HG02938 (cell line): ENCODE data around the gene OR6K3.
"Not testable (repeated sequence)": the region's sequence is repeated elsewhere in the genome, so short reads cannot be mapped to it uniquely, and the experiment has no call there.

Experiments
- ATAC-seq: cut with Tn5 transposase; IDR thresholded peaks from one replicate; pipeline ENCODE4 v1.9.1; 2021; ENCODE audit warnings: mild to moderate bottlenecking, moderate library complexity; ENCODE audit not compliant: unreplicated experiment

The OR6K3 gene

GRCh38 chr1:158688343-158688742 is 32.2 kb downstream of the OR6K3 start:
- ATAC-seq: not testable (repeated sequence)

GRCh38 chr1:158687037-158687436 is 33.5 kb downstream of the OR6K3 start:
- ATAC-seq: no peak

GRCh38 chr1:158686111-158687009 is 34.2 kb downstream of the OR6K3 start, which contains the start of gene SPTA1:
SPTA1 (minus strand) TSS chr1:158686715; CDS start chr1:158686517, 198 bp downstream.
- ATAC-seq: no peak

GRCh38 chr1:158685085-158685484 is 35.4 kb downstream of the OR6K3 start:
- no peak for ATAC-seq

GRCh38 chr1:158681606-158682005 is 38.9 kb downstream of the OR6K3 start:
- no peak for ATAC-seq

GRCh38 chr1:158679289-158679688 is 41.2 kb downstream of the OR6K3 start:
- ATAC-seq: no peak

- no peak for ATAC-seq
Measured at GRCh38 chr1:158675563-158676323, 44.8 kb downstream of the OR6K3 start.

- ATAC-seq: no peak
Measured at GRCh38 chr1:158674302-158674701, 46.2 kb downstream of the OR6K3 start.
